HG03354 (cell line): Measurements from ENCODE around the gene SLC35B4.

Experiments
- ATAC-seq: cut with Tn5 transposase; IDR thresholded peaks from one replicate; pipeline ENCODE4 v1.9.1; 2021; ENCODE audit warnings: mild to moderate bottlenecking; ENCODE audit not compliant: unreplicated experiment, poor library complexity, severe bottlenecking

Gene SLC35B4

GRCh38 chr7:134333943-134334342, 17.2 kb upstream of the SLC35B4 start:
- no peak for ATAC-seq

- no peak for ATAC-seq
Measured at GRCh38 chr7:134332892-134333291, 16.2 kb upstream of the SLC35B4 start.

GRCh38 chr7:134331393-134331792, 14.7 kb upstream of the SLC35B4 start:
- no peak for ATAC-seq

GRCh38 chr7:134330974-134331373, 14.2 kb upstream of the SLC35B4 start:
- no peak for ATAC-seq

GRCh38 chr7:134329614-134330346, 13.1 kb upstream of the SLC35B4 start:
- ATAC-seq: no peak

- no peak for ATAC-seq
Measured at GRCh38 chr7:134328900-134329299, 12.2 kb upstream of the SLC35B4 start.

- peak; percentile 98 for ATAC-seq
Measured at GRCh38 chr7:134327896-134328295, 11.2 kb upstream of the SLC35B4 start.

GRCh38 chr7:134324107-134324506, 7.4 kb upstream of the SLC35B4 start:
- no peak for ATAC-seq

- ATAC-seq: no peak
Measured at GRCh38 chr7:134320201-134320600, 3.5 kb upstream of the SLC35B4 start.

GRCh38 chr7:134318443-134318842, 1.7 kb upstream of the SLC35B4 start:
- ATAC-seq: no peak

- ATAC-seq: no peak
Measured at GRCh38 chr7:134317434-134317833, 704 bp upstream of the SLC35B4 start.

GRCh38 chr7:134315679-134316538, 821 bp downstream of the SLC35B4 start:
- ATAC-seq: peak; percentile 2

- ATAC-seq: no peak
Measured at GRCh38 chr7:134313543-134313942, 3.2 kb downstream of the SLC35B4 start.

GRCh38 chr7:134312717-134313116, 4.0 kb downstream of the SLC35B4 start:
- ATAC-seq: no peak

- ATAC-seq: no peak
Measured at GRCh38 chr7:134311807-134312206, 4.9 kb downstream of the SLC35B4 start.

- no peak for ATAC-seq
Measured at GRCh38 chr7:134308548-134308947, 8.2 kb downstream of the SLC35B4 start.

GRCh38 chr7:134307320-134307719, 9.4 kb downstream of the SLC35B4 start:
- ATAC-seq: no peak

- ATAC-seq: no peak
Measured at GRCh38 chr7:134302120-134302519, 14.6 kb downstream of the SLC35B4 start.

GRCh38 chr7:134301592-134301991, 15.1 kb downstream of the SLC35B4 start:
- no peak for ATAC-seq

GRCh38 chr7:134300988-134301387, 15.7 kb downstream of the SLC35B4 start:
- ATAC-seq: no peak
